ENCODE results near the gene C12orf42.

Gene C12orf42

GRCh38 chr12:103517161-103517560, 21.4 kb upstream of the C12orf42 start:
- H3K4me3 ChIP-seq (ENCODE audit: low read depth, low read length): no peak overlapping the region

GRCh38 chr12:103515341-103515740, 19.6 kb upstream of the C12orf42 start:
- Histone ChIP-seq H3K9me3 (ENCODE audit: control insufficient read depth, insufficient read depth, low read length) (no peaks in the 10 kb centered on the region), H3K36me3 (ENCODE audit: control insufficient read depth, insufficient read depth, low read length) (no peaks in the 10 kb centered on the region)

More at GRCh38 chr12:103517161-103517560, 21.4 kb upstream of the C12orf42 start:
- Histone ChIP-seq H3K9me3 (ENCODE audit: control insufficient read depth, insufficient read depth, low read length) (no peaks in the 10 kb centered on the region), H3K4me1 (ENCODE audit: control insufficient read depth, insufficient read depth, low read length) (no peaks in the 10 kb centered on the region), H3K27me3 (ENCODE audit: control insufficient read depth, insufficient read depth, low read length) (no peaks in the 10 kb centered on the region), H3K36me3 (ENCODE audit: control insufficient read depth, insufficient read depth, low read length) (no peaks in the 10 kb centered on the region), H3K9ac (ENCODE audit: low read depth, low read length) (no peak overlapping the region)

GRCh38 chr12:103513875-103514274, 18.1 kb upstream of the C12orf42 start:
- H3K9ac ChIP-seq (ENCODE audit: low read depth, low read length): no peak overlapping the region
- no peaks in the 10 kb centered on the region for H3K9me3 ChIP-seq (ENCODE audit: control insufficient read depth, insufficient read depth, low read length)
- H3K27me3 ChIP-seq (ENCODE audit: control insufficient read depth, insufficient read depth, low read length): no peaks in the 10 kb centered on the region
- H3K4me3 ChIP-seq (ENCODE audit: low read depth, low read length): no peak overlapping the region
- no peaks in the 10 kb centered on the region for H3K4me1 ChIP-seq (ENCODE audit: control insufficient read depth, insufficient read depth, low read length)
- no peaks in the 10 kb centered on the region for H3K36me3 ChIP-seq (ENCODE audit: control insufficient read depth, insufficient read depth, low read length)

More at GRCh38 chr12:103515341-103515740, 19.6 kb upstream of the C12orf42 start:
- H3K4me3 ChIP-seq (ENCODE audit: low read depth, low read length): no peak overlapping the region
- no peaks in the 10 kb centered on the region for H3K27me3 ChIP-seq (ENCODE audit: control insufficient read depth, insufficient read depth, low read length)
- no peak overlapping the region for H3K9ac ChIP-seq (ENCODE audit: low read depth, low read length)
- no peaks in the 10 kb centered on the region for H3K4me1 ChIP-seq (ENCODE audit: control insufficient read depth, insufficient read depth, low read length)

GRCh38 chr12:103505371-103506236, 9.8 kb upstream of the C12orf42 start:
- Histone ChIP-seq H3K27me3 (ENCODE audit: control insufficient read depth, insufficient read depth, low read length) (peaks cover 5% of the 10 kb centered on the region), H3K4me3 (ENCODE audit: low read depth, low read length) (no peak overlapping the region), H3K9ac (ENCODE audit: low read depth, low read length) (no peak overlapping the region), H3K9me3 (ENCODE audit: control insufficient read depth, insufficient read depth, low read length) (no peaks in the 10 kb centered on the region), H3K4me1 (ENCODE audit: control insufficient read depth, insufficient read depth, low read length) (no peaks in the 10 kb centered on the region), H3K36me3 (ENCODE audit: control insufficient read depth, insufficient read depth, low read length) (no peaks in the 10 kb centered on the region)

GRCh38 chr12:103504606-103505005, 8.8 kb upstream of the C12orf42 start:
- no peaks in the 10 kb centered on the region for H3K9me3 ChIP-seq (ENCODE audit: control insufficient read depth, insufficient read depth, low read length)
- H3K27me3 ChIP-seq (ENCODE audit: control insufficient read depth, insufficient read depth, low read length): peaks cover 5% of the 10 kb centered on the region
- no peaks in the 10 kb centered on the region for H3K4me1 ChIP-seq (ENCODE audit: control insufficient read depth, insufficient read depth, low read length)
- no peaks in the 10 kb centered on the region for H3K36me3 ChIP-seq (ENCODE audit: control insufficient read depth, insufficient read depth, low read length)
- no peak overlapping the region for H3K4me3 ChIP-seq (ENCODE audit: low read depth, low read length)
- H3K9ac ChIP-seq (ENCODE audit: low read depth, low read length): no peak overlapping the region

GRCh38 chr12:103503546-103504480, 8.0 kb upstream of the C12orf42 start:
- no peak overlapping the region for H3K4me3 ChIP-seq (ENCODE audit: low read depth, low read length)
- no peaks in the 10 kb centered on the region for H3K4me1 ChIP-seq (ENCODE audit: control insufficient read depth, insufficient read depth, low read length)
- no peak overlapping the region for H3K9ac ChIP-seq (ENCODE audit: low read depth, low read length)
- peaks cover 5% of the 10 kb centered on the region for H3K27me3 ChIP-seq (ENCODE audit: control insufficient read depth, insufficient read depth, low read length)
- no peaks in the 10 kb centered on the region for H3K9me3 ChIP-seq (ENCODE audit: control insufficient read depth, insufficient read depth, low read length)
- no peaks in the 10 kb centered on the region for H3K36me3 ChIP-seq (ENCODE audit: control insufficient read depth, insufficient read depth, low read length)

- Histone ChIP-seq H3K36me3 (ENCODE audit: control insufficient read depth, insufficient read depth, low read length) (no peaks in the 10 kb centered on the region), H3K4me1 (ENCODE audit: control insufficient read depth, insufficient read depth, low read length) (peaks cover 7% of the 10 kb centered on the region), H3K9ac (ENCODE audit: low read depth, low read length) (no peak overlapping the region), H3K4me3 (ENCODE audit: low read depth, low read length) (no peak overlapping the region), H3K27me3 (ENCODE audit: control insufficient read depth, insufficient read depth, low read length) (peaks cover 9% of the 10 kb centered on the region), H3K9me3 (ENCODE audit: control insufficient read depth, insufficient read depth, low read length) (no peaks in the 10 kb centered on the region)
These were observed 5.7 kb upstream of the C12orf42 start for GRCh38 chr12:103501447-103501846.

GRCh38 chr12:103499571-103499970, 3.8 kb upstream of the C12orf42 start:
- Histone ChIP-seq H3K4me3 (ENCODE audit: low read depth, low read length) (no peak overlapping the region), H3K9ac (ENCODE audit: low read depth, low read length) (no peak overlapping the region), H3K4me1 (ENCODE audit: control insufficient read depth, insufficient read depth, low read length) (peaks cover 8% of the 10 kb centered on the region)

GRCh38 chr12:103498990-103499389, 3.2 kb upstream of the C12orf42 start:
- H3K4me3 ChIP-seq (ENCODE audit: low read depth, low read length): no peak overlapping the region
- H3K27me3 ChIP-seq (ENCODE audit: control insufficient read depth, insufficient read depth, low read length): peaks cover 10% of the 10 kb centered on the region
- no peaks in the 10 kb centered on the region for H3K9me3 ChIP-seq (ENCODE audit: control insufficient read depth, insufficient read depth, low read length)
- no peak overlapping the region for H3K9ac ChIP-seq (ENCODE audit: low read depth, low read length)
- peaks cover 13% of the 10 kb centered on the region for H3K4me1 ChIP-seq (ENCODE audit: control insufficient read depth, insufficient read depth, low read length)
- no peaks in the 10 kb centered on the region for H3K36me3 ChIP-seq (ENCODE audit: control insufficient read depth, insufficient read depth, low read length)

More at GRCh38 chr12:103499571-103499970, 3.8 kb upstream of the C12orf42 start:
- Histone ChIP-seq H3K36me3 (ENCODE audit: control insufficient read depth, insufficient read depth, low read length) (no peaks in the 10 kb centered on the region), H3K9me3 (ENCODE audit: control insufficient read depth, insufficient read depth, low read length) (no peaks in the 10 kb centered on the region), H3K27me3 (ENCODE audit: control insufficient read depth, insufficient read depth, low read length) (peaks cover 9% of the 10 kb centered on the region)

- Histone ChIP-seq H3K36me3 (ENCODE audit: control insufficient read depth, insufficient read depth, low read length) (no peaks in the 10 kb centered on the region), H3K9ac (ENCODE audit: low read depth, low read length) (no peak overlapping the region), H3K4me3 (ENCODE audit: low read depth, low read length) (peak overlapping the region; percentile 72), H3K9me3 (ENCODE audit: control insufficient read depth, insufficient read depth, low read length) (no peaks in the 10 kb centered on the region), H3K27me3 (ENCODE audit: control insufficient read depth, insufficient read depth, low read length) (peaks cover 23% of the 10 kb centered on the region), H3K4me1 (ENCODE audit: control insufficient read depth, insufficient read depth, low read length) (peaks cover 15% of the 10 kb centered on the region)
These were observed 867 bp downstream of the C12orf42 start for GRCh38 chr12:103494734-103495468.

GRCh38 chr12:103494051-103494733, 1.6 kb downstream of the C12orf42 start:
- Histone ChIP-seq H3K36me3 (ENCODE audit: control insufficient read depth, insufficient read depth, low read length) (no peaks in the 10 kb centered on the region), H3K27me3 (ENCODE audit: control insufficient read depth, insufficient read depth, low read length) (peaks cover 23% of the 10 kb centered on the region), H3K4me1 (ENCODE audit: control insufficient read depth, insufficient read depth, low read length) (peaks cover 15% of the 10 kb centered on the region), H3K9me3 (ENCODE audit: control insufficient read depth, insufficient read depth, low read length) (no peaks in the 10 kb centered on the region), H3K9ac (ENCODE audit: low read depth, low read length) (no peak overlapping the region), H3K4me3 (ENCODE audit: low read depth, low read length) (peak overlapping the region; percentile 72)
